Vagina (tissue), 2 donors: ENCODE data around the gene TEX51. TPM values are rescaled to one million over a fixed set of nuclear protein-coding genes. Genes with fewer than 3 reads are reported as not detected.

Source experiments
- DNase-seq, 2 donors: peaks; one replicate each; pipeline ENCODE4 v3.0.0-alpha.2; 2017; ENCODE audit errors: extremely low spot score in 2 of 2
- H3K27ac ChIP-seq: fragments of 200-600 bp; sonication (generic); one replicate; pipeline ENCODE4 v1.5.1; 2019
- H3K27me3 ChIP-seq: fragments of 200-600 bp; sonication (generic); one replicate; pipeline ENCODE4 v1.5.1; 2019
- H3K36me3 ChIP-seq, 2 donors: fragments of 200-600 bp; sonication (generic); one replicate each; pipeline ENCODE4 v1.5.1; 2017 to 2019
- H3K4me1 ChIP-seq: fragments of 200-600 bp; sonication (generic); one replicate; pipeline ENCODE4 v1.5.1; 2019
- H3K4me3 ChIP-seq, 2 donors: fragments of 200-600 bp; sonication (generic); 1 replicate in 1 of 2; 2 replicates in 1 of 2; pipeline ENCODE4 v1.5.1; 2016 to 2019
- H3K9me3 ChIP-seq: fragments of 200-600 bp; sonication (generic); one replicate; pipeline ENCODE4 v1.5.1; 2019
- POLR2A ChIP-seq, 2 donors: fragments of 450-650 bp; IDR thresholded peaks; one replicate each; pipeline ENCODE4 v1.6.1; 2017; ENCODE audit warnings: antibody characterized with exemption in 2 of 2, mild to moderate bottlenecking in 2 of 2, moderate library complexity in 2 of 2
- POLR2AphosphoS5 ChIP-seq, 2 donors: sonication (generic); formaldehyde crosslinking; IDR thresholded peaks; one replicate each; pipeline ENCODE4 v1.9.0; 2017; ENCODE audit warnings: antibody characterized with exemption in 2 of 2, mild to moderate bottlenecking in 2 of 2, low read depth in 1 of 2; ENCODE audit not compliant: insufficient read depth in 1 of 2
- intact Hi-C: fragments of 100-400 bp; cut with DNase I; formaldehyde crosslinking; loops from one replicate; pipeline ENCODE4 v1.15.1; 2023
- total RNA-seq: library from RNA; depleted of rRNA; stranded (reverse); fragments of >200 nt; gene quantifications from one replicate; pipeline ENCODE4 v1.2.3, GENCODE V29; 2016
- TF ChIP-seq, protein P1 (sequence below), 3 experiments: fragments of 450-650 bp in 2 of 3; fragments of 200-600 bp in 1 of 3; sonication (generic) in 1 of 3; IDR thresholded peaks; one replicate each; pipeline ENCODE4 v1.5.1; 2017 to 2019; ENCODE audit warnings: antibody characterized with exemption in 3 of 3, mild to moderate bottlenecking in 2 of 3, moderate library complexity in 2 of 3

The TEX51 gene
- total RNA-seq, 1 donor from 2014 or later = not detected

DNA sequence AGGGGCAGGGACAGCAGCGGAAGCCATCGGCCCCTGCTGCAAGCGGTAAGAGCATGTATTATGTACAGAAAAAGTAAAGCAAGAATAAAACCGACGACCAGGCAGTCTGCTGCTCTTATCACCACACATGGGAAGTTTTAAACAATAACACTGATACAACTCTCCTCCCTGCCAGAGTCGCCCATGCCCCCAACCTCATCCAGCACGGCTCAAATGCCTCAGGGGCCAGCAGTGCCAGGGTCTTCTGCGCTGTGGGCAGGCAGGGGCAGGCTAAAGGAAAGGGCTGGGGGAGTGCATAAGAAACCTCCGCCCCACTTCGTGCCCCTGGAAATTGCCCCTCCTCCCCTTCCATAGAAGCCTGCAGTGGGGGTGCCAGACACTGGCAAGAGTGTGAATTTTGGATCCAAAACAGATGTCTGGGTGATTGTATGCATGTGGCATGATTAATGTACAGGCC, 10.1 kb downstream of the TEX51 start:
- Histone ChIP-seq H3K4me1 (no peaks in the 10 kb centered on the region), H3K9me3 (no peaks in the 10 kb centered on the region), H3K27ac (no peak overlapping the region), H3K27me3 (no peaks in the 10 kb centered on the region), H3K36me3 (no peaks in the 10 kb centered on the region), H3K4me3 (no peak overlapping the region)
- peak; percentile 52 to 95 for DNase-seq
- intact Hi-C loops = no loop called here
- TF ChIP-seq POLR2A (IDR thresholded peaks at IDR 0.05) (no peak), POLR2AphosphoS5 (IDR thresholded peaks at IDR 0.05; ENCODE audit: insufficient read depth in 1 of 2, low read depth in 1 of 2) (no peak)
- TF ChIP-seq, protein P1, sequence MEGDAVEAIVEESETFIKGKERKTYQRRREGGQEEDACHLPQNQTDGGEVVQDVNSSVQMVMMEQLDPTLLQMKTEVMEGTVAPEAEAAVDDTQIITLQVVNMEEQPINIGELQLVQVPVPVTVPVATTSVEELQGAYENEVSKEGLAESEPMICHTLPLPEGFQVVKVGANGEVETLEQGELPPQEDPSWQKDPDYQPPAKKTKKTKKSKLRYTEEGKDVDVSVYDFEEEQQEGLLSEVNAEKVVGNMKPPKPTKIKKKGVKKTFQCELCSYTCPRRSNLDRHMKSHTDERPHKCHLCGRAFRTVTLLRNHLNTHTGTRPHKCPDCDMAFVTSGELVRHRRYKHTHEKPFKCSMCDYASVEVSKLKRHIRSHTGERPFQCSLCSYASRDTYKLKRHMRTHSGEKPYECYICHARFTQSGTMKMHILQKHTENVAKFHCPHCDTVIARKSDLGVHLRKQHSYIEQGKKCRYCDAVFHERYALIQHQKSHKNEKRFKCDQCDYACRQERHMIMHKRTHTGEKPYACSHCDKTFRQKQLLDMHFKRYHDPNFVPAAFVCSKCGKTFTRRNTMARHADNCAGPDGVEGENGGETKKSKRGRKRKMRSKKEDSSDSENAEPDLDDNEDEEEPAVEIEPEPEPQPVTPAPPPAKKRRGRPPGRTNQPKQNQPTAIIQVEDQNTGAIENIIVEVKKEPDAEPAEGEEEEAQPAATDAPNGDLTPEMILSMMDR (IDR thresholded peaks at IDR 0.05) = no peak

DNA sequence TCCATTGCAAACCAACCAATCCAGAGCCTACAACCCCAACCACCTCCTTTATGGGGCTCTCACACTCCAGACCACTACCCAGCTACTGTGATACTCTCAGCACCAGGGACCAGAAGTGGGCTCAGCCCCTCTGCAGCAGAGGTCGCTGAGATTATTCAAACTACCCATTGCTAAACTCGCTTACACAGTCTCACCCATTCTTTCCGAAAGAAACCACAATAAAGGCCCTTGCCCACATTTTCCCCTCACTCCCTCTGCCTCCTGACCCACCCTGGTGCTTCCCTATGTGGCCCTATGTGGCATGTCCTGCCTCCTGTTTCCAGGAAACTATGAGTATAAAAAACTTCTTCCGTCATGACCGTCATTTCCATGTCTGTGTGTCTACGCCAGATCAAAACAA, 10.7 kb downstream of the TEX51 start:
- no peaks in the 10 kb centered on the region for H3K9me3 ChIP-seq
- H3K4me3 ChIP-seq = no peak overlapping the region
- H3K4me1 ChIP-seq = no peaks in the 10 kb centered on the region
- H3K27ac ChIP-seq = no peak overlapping the region
- H3K27me3 ChIP-seq = no peaks in the 10 kb centered on the region
- intact Hi-C loops = no loop called here
- H3K36me3 ChIP-seq = no peaks in the 10 kb centered on the region
- DNase-seq = peak in 1 of 2 donors; percentile 52
- TF ChIP-seq POLR2AphosphoS5 (IDR thresholded peaks at IDR 0.05; ENCODE audit: insufficient read depth in 1 of 2, low read depth in 1 of 2) (no peak), POLR2A (IDR thresholded peaks at IDR 0.05) (no peak)
- TF ChIP-seq, protein P1 (IDR thresholded peaks at IDR 0.05) = no peak

DNA sequence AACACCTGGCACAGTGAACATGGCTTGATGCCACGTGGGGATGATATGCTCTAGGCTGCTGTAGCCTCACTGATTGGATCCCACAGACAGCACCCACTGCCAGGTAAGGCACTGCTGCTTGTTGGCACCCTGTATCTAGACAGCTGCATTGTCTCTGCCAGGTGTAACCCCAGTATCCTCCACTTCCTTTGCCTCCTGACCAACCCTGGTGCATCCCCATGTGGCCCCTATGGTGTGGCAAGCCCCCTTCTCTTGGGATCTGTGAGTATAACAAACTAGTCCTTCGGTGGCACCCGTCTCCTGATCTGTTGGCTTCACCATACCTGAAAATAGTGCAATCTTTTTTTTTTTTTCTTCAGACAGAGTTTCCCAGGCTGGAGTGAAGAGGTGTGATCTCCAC, 11.1 kb downstream of the TEX51 start:
- Histone ChIP-seq H3K27ac (no peak overlapping the region), H3K9me3 (no peaks in the 10 kb centered on the region), H3K4me1 (no peaks in the 10 kb centered on the region), H3K36me3 (no peaks in the 10 kb centered on the region), H3K27me3 (no peaks in the 10 kb centered on the region), H3K4me3 (no peak overlapping the region)
- TF ChIP-seq, protein P1 (IDR thresholded peaks at IDR 0.05) = no peak
- TF ChIP-seq POLR2AphosphoS5 (IDR thresholded peaks at IDR 0.05; ENCODE audit: insufficient read depth in 1 of 2, low read depth in 1 of 2) (no peak), POLR2A (IDR thresholded peaks at IDR 0.05) (no peak)
- DNase-seq = peak in 1 of 2 donors; percentile 49
- intact Hi-C loops = no loop called here

DNA sequence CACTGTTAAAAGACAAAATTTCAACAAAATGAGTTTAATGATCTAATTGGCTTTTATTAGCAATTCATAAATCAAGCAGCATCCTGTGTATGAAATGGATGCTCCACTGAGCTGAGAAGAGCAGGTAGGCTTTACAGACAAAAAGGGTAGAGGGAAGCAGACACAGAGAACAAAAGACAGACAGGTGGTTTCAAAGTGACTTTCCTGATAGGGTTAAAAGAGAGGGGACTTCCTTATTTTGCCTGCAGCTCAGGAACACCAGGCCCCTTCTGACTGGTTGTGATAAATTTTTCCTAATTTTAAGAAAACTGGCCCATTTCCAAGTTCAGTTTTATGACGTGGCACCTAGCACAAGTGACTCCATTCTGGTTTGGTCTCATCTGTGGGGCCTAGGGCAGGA, 11.9 kb downstream of the TEX51 start:
- no peak overlapping the region for H3K27ac ChIP-seq
- TF ChIP-seq POLR2A (IDR thresholded peaks at IDR 0.05) (no peak), POLR2AphosphoS5 (IDR thresholded peaks at IDR 0.05; ENCODE audit: insufficient read depth in 1 of 2, low read depth in 1 of 2) (no peak)
- TF ChIP-seq, protein P1 (IDR thresholded peaks at IDR 0.05) = no peak
- no peaks in the 10 kb centered on the region for H3K27me3 ChIP-seq
- no peaks in the 10 kb centered on the region for H3K4me1 ChIP-seq
- no peak for DNase-seq
- no peaks in the 10 kb centered on the region for H3K9me3 ChIP-seq
- H3K4me3 ChIP-seq = no peak overlapping the region
- H3K36me3 ChIP-seq = no peaks in the 10 kb centered on the region
- intact Hi-C loops = no loop called here

DNA sequence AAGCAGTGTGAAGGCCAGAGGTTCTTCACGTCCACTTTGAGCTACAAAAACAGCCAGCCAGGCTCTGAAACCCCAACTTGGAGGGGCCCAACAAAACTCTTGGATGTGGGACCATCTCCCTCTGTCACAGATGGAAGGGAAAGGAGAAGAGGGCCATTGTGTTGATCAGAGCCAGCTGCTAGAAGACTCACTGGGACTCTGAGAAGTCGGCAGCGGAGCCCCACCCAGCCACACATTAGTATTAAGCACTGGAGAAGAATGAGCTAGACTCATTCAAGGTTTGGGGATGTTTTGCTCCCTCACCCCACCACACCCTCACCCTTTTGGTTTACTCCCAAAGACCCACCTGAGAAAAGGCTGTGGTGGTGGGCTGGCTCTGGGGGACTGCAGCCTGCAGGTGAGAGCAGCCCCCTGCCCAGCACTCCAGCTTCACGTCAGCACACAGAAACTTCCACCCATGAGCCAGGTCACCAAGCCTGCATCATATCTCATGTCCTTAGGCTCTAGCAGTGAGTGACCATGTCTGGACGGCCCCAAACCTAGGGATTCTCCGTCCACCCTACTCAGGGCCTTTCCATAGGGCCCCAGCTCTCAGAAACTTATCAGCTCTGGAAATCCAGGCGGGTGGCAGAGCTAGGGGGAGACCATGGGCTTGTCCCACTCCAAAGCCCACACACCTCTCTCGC, 12.6 kb downstream of the TEX51 start:
- Histone ChIP-seq H3K27ac (no peak overlapping the region), H3K4me1 (no peaks in the 10 kb centered on the region), H3K4me3 (no peak overlapping the region), H3K27me3 (no peaks in the 10 kb centered on the region), H3K9me3 (no peaks in the 10 kb centered on the region), H3K36me3 (no peaks in the 10 kb centered on the region)
- TF ChIP-seq, protein P1 (IDR thresholded peaks at IDR 0.05) = no peak
- no peak for TF ChIP-seq POLR2AphosphoS5 (IDR thresholded peaks at IDR 0.05; ENCODE audit: insufficient read depth in 1 of 2, low read depth in 1 of 2)
- peak in 1 of 2 donors; percentile 56 for DNase-seq
- intact Hi-C loops = no loop called here
